Breast epithelium (tissue), 3 donors: ENCODE measurements around the gene TAS2R60.

ENCODE experiments used
- POLR2A ChIP-seq: fragments of 450-650 bp; IDR thresholded peaks from one replicate; pipeline ENCODE4 v1.6.1; 2016; ENCODE audit warnings: antibody characterized with exemption, mild to moderate bottlenecking, moderate library complexity
- TF ChIP-seq, protein P1 (sequence below), 3 donors: fragments of 450-650 bp; IDR thresholded peaks; one replicate each; pipeline ENCODE4 v1.5.1; 2016 to 2017; ENCODE audit warnings: antibody characterized with exemption in 3 of 3, mild to moderate bottlenecking in 3 of 3, moderate library complexity in 3 of 3

DNA sequence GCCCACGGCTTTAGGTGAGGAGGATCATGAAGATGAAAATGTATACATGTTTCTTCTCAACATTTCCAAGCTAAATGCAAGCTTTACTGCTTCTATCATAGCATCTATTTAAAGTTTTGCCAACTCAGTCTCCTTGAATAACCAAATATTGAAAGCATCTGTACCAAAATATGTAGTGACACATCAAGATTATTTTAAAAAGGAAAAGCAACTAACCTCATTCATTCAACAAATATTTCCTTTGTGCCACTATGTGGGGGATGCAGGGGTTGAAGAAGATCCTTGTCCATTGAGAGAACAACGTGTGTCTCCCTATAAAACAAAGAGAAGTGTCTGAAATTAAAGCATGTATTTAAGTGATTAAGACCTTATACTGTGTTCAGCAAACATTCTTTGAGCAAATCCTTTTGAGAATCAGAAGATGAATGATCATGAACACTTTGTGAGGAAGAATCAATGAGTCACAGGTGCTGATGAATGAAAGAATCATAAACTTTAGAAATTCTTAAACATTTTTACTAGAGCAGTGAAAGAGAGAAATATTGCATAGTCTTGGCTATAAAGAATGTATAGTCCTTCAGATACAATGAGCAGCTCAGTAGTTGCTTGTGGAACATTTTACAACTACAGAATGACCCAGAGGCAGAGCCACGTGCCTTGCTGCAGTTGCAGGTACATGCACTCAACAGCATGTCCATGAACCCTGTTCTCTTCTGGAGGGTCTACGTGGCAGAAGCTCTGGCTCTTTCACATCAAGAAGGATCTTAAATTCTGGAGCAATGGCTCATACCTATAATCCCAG lies 13.9 kb downstream of the TAS2R60 start:
- TF ChIP-seq, protein P1, sequence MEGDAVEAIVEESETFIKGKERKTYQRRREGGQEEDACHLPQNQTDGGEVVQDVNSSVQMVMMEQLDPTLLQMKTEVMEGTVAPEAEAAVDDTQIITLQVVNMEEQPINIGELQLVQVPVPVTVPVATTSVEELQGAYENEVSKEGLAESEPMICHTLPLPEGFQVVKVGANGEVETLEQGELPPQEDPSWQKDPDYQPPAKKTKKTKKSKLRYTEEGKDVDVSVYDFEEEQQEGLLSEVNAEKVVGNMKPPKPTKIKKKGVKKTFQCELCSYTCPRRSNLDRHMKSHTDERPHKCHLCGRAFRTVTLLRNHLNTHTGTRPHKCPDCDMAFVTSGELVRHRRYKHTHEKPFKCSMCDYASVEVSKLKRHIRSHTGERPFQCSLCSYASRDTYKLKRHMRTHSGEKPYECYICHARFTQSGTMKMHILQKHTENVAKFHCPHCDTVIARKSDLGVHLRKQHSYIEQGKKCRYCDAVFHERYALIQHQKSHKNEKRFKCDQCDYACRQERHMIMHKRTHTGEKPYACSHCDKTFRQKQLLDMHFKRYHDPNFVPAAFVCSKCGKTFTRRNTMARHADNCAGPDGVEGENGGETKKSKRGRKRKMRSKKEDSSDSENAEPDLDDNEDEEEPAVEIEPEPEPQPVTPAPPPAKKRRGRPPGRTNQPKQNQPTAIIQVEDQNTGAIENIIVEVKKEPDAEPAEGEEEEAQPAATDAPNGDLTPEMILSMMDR (IDR thresholded peaks at IDR 0.05): no peak
- TF ChIP-seq POLR2A: no peak
